Vagina (tissue), 2 donors: ENCODE measurements around the gene NFIA.

Source experiments
- CTCF ChIP-seq, 3 experiments: fragments of 450-650 bp in 2 of 3; fragments of 200-600 bp in 1 of 3; sonication (generic) in 1 of 3; IDR thresholded peaks; one replicate each; pipeline ENCODE4 v1.5.1; 2017 to 2019; ENCODE audit warnings: antibody characterized with exemption in 3 of 3, mild to moderate bottlenecking in 2 of 3, moderate library complexity in 2 of 3
- POLR2A ChIP-seq, 2 donors: fragments of 450-650 bp; IDR thresholded peaks; one replicate each; pipeline ENCODE4 v1.6.1; 2017; ENCODE audit warnings: antibody characterized with exemption in 2 of 2, mild to moderate bottlenecking in 2 of 2, moderate library complexity in 2 of 2
- POLR2AphosphoS5 ChIP-seq, 2 donors: sonication (generic); formaldehyde crosslinking; IDR thresholded peaks; one replicate each; pipeline ENCODE4 v1.9.0; 2017; ENCODE audit warnings: antibody characterized with exemption in 2 of 2, mild to moderate bottlenecking in 2 of 2, low read depth in 1 of 2; ENCODE audit not compliant: insufficient read depth in 1 of 2

- TF ChIP-seq CTCF (IDR thresholded peaks at IDR 0.05), result no peak
- no peak for TF ChIP-seq POLR2AphosphoS5 (IDR thresholded peaks at IDR 0.05; ENCODE audit: insufficient read depth in 1 of 2, low read depth in 1 of 2)
- no peak for TF ChIP-seq POLR2A (IDR thresholded peaks at IDR 0.05)
Measured at GRCh38 chr1:61234587-61234919, 152.2 kb downstream of the NFIA start.
